Activated CD4-positive, alpha-beta T cell treated with anti-CD3 and anti-CD28 coated beads for 48 hours (primary cell): ENCODE data around the gene PRR14L.
"Not testable (repeated sequence)": the region's sequence is repeated elsewhere in the genome, so short reads cannot be mapped to it uniquely, and the experiment has no call there.

Experiments
- DNase-seq: peaks from one replicate; pipeline ENCODE4 v3.0.0-alpha.2; 2020

PRR14L gene

GRCh38 chr22:31681349-31682345 lies 68.3 kb downstream of the PRR14L start:
- DNase-seq = no peak

DNA sequence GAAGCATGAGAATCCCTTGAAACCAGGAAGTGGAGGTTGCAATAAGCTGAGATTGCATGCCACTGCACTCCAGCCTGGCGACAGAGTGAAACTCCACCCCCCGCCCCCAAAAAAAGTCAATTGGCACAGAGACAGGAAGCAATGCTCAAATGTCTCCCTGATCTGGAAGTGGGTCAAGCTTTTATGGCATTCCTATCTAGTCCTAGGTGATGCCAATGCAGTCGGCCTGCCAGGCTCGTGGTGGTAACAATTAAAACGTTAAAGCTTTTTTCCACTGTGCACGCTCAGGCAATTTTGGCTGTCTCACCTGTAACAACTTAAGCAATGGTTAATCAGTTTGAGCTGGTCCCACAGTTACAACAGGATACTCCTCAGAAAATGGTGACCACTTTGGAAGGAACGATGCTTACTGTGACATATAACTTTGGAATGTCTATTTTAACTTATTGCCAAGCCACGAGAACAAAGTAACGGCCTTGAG lies 69.0 kb downstream of the PRR14L start:
- no peak for DNase-seq

DNA sequence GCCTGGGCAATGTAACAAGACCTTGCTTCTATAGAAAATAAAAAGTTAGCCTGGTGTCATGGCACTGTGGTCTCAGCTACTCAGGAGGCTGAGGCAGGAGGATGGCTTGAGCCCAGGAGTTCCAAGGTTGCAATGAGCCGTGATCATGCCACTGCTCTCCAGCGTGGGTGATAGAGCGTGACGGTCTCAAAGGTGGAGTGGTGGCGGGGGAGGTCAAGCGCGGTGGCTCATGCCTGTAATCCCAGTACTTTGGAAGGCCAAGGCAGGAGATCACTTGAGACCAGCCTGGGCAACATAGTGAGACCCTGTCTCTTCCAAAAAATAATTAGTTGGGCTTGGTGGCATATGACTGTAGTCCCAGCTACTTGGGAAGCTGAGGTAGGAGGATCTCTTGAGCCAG lies 71.2 kb downstream of the PRR14L start:
- no peak for DNase-seq

DNA sequence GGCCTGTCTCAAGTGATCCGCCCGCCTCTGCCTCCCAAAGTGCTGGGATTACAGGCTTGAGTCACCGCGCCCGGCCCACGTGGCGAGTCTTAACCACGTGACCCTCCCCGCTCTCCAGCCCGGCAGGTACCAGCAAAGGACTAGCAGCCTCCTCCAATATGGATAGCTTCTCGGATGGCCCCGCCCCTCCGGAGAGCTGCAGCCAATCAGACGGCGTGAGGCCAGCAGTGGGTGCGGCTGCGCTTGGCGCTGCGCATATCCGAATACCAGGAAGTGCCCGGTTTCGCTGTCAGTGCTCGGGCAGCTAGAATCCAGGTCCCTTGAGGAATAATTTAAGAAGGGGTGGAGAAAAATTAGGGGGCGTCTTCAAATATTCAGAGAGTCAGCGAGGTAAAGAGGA lies 73.2 kb downstream of the PRR14L start:
- DNase-seq = peak; percentile 97

GRCh38 chr22:31674219-31674618 lies 75.7 kb downstream of the PRR14L start:
- DNase-seq = not testable (repeated sequence)

DNA sequence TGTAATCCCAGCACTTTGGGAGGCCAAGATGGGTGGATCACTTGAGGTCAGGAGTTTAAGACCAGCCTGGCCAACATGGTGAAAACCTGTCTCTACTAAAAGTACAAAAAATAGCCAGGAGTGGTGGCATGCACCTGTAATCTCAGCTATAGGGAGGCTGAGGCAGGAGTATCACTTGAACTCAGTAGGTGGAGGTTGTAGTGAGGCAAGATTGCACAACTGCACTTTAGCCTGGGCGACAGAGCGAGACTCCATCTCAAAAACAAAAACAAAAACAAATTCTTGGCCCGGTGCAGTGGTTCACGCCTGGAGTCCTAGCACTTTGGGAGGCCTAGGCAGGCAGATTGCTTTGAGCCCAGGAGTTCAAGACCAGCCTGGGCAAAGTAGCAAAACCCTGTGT lies 81.1 kb downstream of the PRR14L start:
- DNase-seq = not testable (repeated sequence)

DNA sequence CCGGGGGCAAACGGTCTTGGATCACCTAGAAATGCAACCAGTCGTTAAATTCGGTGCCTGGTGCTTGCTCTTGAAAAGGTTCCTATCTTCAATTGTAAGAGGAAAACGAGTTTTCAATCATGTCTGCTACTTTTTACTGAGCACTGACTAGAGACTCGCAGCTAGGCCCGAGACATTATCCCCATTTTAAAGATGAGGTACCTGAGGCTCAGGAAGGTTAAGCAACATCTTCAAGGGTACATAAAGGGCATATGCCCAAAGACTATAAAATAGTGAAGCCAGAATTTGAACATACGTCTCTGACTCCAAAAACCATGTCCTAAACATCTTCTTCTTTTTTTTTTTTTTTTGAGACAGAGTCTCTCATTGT lies 87.3 kb downstream of the PRR14L start:
- no peak for DNase-seq

GRCh38 chr22:31661851-31662667 lies 87.9 kb downstream of the PRR14L start, which contains the start of gene PISD:
Gene PISD, minus strand, starts transcription at chr22:31662215. Its CDS starts 7 bp downstream, at chr22:31662208.
- DNase-seq = peak; percentile 98

GRCh38 chr22:31660860-31661341 lies 89.0 kb downstream of the PRR14L start:
- DNase-seq = peak; percentile 76

DNA sequence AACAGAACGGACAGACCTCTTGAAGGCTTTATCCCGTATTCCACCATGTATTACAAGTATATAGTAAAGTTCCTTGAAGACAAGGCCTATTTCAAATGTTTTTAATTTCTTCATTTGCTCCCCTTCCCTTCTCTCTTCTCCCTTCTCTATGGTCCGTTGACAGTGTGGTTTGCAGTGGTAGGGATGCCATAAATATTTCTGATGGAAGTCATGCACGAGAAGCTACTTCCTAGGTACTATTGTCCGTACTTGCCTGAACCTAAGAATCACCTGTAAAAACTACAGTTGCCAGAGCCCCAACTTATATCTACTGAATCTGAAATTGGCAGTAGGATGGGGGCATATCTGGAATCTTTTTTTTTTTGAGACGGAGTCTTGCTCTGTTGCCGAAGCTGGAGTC lies 90.7 kb downstream of the PRR14L start:
- no peak for DNase-seq

GRCh38 chr22:31654408-31654807 lies 95.5 kb downstream of the PRR14L start:
- no peak for DNase-seq

GRCh38 chr22:31653944-31654343 lies 96.0 kb downstream of the PRR14L start:
- no peak for DNase-seq

- DNase-seq = no peak
Observed at GRCh38 chr22:31652911-31653684, 96.8 kb downstream of the PRR14L start.

DNA sequence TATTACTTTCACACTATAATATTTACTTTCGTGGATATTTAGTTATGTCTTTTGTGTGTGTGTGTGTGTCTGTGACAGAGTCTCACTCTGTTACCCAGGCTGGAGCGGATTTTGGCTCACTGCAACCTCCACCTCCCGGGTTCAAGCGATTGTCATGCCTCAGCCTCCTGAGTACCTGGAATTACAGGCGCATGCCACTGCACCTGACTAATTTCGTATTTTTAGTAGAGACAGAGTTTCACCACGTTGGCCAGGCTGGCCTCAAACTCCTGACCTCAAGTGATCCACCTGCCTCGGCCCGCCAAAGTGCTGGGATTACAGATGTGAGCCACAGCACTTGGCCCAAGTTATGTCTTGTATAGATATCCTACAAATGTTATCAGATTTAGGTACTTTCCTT lies 97.8 kb downstream of the PRR14L start:
- no peak for DNase-seq

GRCh38 chr22:31651664-31652063 lies 98.3 kb downstream of the PRR14L start:
- DNase-seq = no peak

DNA sequence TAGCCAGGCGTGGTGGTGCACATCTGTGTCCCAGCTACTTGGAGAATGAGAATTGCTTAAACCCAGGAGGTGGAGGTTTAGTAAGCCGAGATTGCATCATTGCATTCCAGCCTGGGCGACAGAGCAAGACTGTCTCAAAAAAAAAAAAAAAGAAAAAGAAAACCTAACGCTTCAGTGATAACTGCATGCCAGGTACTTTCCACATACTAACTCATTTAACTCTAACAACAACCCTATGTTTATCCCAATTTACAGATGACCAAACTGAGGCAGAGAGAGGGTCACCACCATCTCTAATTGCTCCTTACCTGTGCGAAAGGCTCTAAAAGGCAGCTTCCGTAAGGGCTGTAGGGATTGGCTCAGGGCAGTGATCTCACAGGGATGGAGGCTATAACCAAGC lies 99.5 kb downstream of the PRR14L start:
- no peak for DNase-seq

DNA sequence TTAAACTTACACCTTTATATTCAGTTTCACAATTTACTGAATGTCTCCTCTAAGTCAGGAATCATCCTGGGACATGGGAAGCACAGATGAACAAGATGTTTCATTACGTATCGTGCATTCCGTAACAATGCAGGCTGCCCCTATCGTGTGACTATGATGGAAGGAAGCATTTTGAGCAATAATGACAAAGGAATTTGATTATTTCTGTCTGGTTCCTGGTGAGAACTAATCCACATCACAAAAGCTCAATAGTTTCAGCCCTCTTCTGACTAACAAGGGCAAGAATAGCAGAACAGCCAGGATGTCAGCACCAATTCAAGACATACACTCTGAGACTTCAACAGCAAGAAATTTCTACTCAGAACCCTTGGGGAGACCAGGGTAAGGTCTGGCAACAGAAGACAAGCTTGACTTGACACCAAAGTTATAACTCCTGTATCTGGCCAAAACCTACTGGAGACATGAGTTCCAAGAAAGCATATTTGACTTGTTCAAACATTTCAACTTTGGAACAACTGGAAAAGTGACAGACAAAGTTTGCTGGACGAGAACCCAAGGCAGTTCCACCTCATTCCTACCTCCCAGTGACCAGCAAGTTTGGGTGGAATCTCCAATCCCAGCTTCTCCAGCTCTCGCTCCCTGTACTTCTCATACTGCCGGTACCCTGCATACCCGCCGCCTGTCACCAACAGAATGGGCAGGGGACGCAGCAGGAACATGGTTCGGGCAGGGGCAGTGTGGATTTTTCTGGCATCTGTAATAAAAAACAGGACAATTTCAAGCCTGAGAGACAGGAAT lies 102.2 kb downstream of the PRR14L start:
- no peak for DNase-seq

- no peak for DNase-seq
Observed at GRCh38 chr22:31647066-31647465, 102.9 kb downstream of the PRR14L start.

DNA sequence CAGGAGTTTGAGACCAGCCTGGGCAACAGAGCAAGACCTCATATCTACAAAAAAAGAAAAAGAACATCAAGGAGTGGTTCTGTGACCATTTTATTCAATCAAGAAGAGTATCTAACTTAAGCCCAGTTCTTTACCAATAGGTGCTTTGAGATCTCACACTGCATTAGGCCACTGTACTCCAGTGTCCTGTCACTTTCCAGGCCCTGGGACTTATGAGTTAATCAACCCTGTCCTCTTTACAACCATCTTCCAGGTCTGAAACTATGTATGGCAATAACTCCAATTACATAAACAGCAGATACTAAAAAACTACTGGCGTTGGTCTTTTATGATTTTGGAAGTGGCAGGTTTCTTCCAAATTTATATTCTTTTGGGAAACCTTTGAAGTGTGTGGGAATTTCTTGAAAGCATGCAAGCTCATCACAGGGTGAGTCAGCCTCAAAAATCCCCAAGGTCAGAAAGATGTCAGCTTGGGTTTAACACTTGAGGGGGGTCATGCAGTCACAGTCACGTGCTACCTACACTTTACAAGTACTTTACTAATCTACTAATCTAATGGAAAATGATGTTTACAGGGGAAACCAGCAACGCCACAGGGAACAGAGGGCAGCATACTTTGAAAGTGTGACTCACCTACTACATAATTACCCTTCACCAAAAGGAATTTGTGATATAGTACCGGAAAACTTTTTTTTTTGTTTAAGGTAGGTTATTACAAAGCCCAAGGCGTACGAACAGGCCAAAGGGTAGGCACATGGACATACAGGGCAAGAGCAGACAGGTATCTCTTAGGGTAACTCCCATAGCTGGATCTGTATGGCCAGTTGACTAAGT lies 103.5 kb downstream of the PRR14L start:
- peak; percentile 41 for DNase-seq

DNA sequence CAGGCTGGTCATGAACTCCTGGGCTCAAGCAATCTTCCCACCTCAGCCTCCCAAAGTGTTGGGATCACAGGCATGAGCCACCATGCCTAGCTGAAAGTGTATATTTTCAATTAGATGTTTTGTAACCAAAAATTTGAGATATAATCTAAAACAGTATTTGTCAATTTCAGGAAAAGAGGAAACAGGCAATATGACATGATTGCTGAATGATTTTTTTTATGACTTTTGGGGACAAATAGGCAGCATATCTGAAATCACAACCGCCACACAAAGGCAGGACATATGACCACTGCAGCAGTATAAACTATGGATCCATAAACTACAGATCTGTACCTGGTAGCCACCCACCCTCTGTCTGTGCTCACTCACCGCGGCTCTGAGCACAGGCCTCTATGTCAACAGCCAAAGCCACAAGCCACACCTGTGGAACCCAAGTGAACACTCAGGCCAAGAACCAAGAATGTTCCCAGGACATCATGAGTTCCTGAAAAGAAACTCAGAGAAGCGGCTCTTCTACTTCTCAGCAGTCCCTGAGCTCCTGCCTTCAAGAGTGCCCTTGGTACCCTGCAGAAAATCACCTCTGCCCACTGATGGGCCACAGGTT lies 110.4 kb downstream of the PRR14L start:
- DNase-seq = no peak
